Testis (tissue), 3 donors: ENCODE measurements around the gene IFITM1. TPM values are rescaled to one million over a fixed set of nuclear protein-coding genes. Genes with fewer than 3 reads are reported as not detected.

Source experiments
- DNase-seq: peaks from one replicate; pipeline ENCODE4 v3.0.0-alpha.2; 2019
- H3K27ac ChIP-seq, 2 donors: fragments of 200-600 bp; sonication (generic); one replicate each; pipeline ENCODE4 v1.5.1; 2019
- H3K27me3 ChIP-seq: fragments of 200-600 bp; sonication (generic); one replicate; pipeline ENCODE4 v1.5.1; 2019
- H3K36me3 ChIP-seq: fragments of 200-600 bp; sonication (generic); one replicate; pipeline ENCODE4 v1.5.1; 2017; ENCODE audit warnings: low read depth; ENCODE audit errors: missing control alignments
- H3K4me1 ChIP-seq: fragments of 200-600 bp; sonication (generic); one replicate; pipeline ENCODE4 v1.5.1; 2019
- H3K4me3 ChIP-seq, 2 donors: fragments of 200-600 bp; sonication (generic); one replicate each; pipeline ENCODE4 v1.5.1; 2017 to 2019
- H3K9me3 ChIP-seq: fragments of 200-600 bp; sonication (generic); one replicate; pipeline ENCODE4 v1.5.1; 2017
- CTCF ChIP-seq, 3 experiments: fragments of 450-650 bp in 2 of 3; fragments of 200-600 bp in 1 of 3; sonication (generic) in 1 of 3; IDR thresholded peaks; one replicate each; pipeline ENCODE4 v1.5.1; 2016 to 2019; ENCODE audit warnings: antibody characterized with exemption in 3 of 3, mild to moderate bottlenecking in 2 of 3, moderate library complexity in 1 of 3
- POLR2A ChIP-seq: fragments of 450-650 bp; IDR thresholded peaks from one replicate; pipeline ENCODE4 v1.6.1; 2017; ENCODE audit warnings: antibody characterized with exemption, mild to moderate bottlenecking, moderate library complexity
- WGBS, 2 donors: methylation state at CpG; one replicate each; pipeline ENCODE4 v1.1.5; 2018; 5-methylcytosine and 5-hydroxymethylcytosine counted together
- intact Hi-C: fragments of 100-400 bp; cut with DNase I; formaldehyde crosslinking; loops from one replicate; pipeline ENCODE4 v1.15.1; 2023; ENCODE audit warnings: low total_unique reads
- polyA plus RNA-seq: library from polyadenylated mRNA; stranded (reverse); fragments of 350-450 nt; fragmentation: Illumina TruSeq; extraction: RNeasy Lipid Tissue Mini Kit (QIAGEN cat#74804); gene quantifications from one replicate; pipeline ENCODE4 v1.2.3, GENCODE V29; 2014; ENCODE audit warnings: low read depth, low replicate concordance; ENCODE audit not compliant: insufficient read depth
- total RNA-seq, 2 donors: library from RNA; depleted of rRNA; stranded (reverse); fragments of >200 nt; gene quantifications; one replicate each; pipeline ENCODE4 v1.2.3, GENCODE V29; 2016

The IFITM1 gene
- total and polyA plus RNA-seq, 3 donors from 2014 or later, result 63.1 to 146 (median 93.3) TPM

- WGBS, 2 donors, result 58 to 64% methylated on average over 13 of the region's 13 CpGs
- Histone ChIP-seq H3K27ac (no peak overlapping the region), H3K9me3 (no peaks in the 10 kb centered on the region), H3K4me1 (peaks cover 13% of the 10 kb centered on the region), H3K36me3 (no peaks in the 10 kb centered on the region), H3K27me3 (no peaks in the 10 kb centered on the region), H3K4me3 (no peak overlapping the region)
- peak; percentile 12 for DNase-seq
- intact Hi-C loops, result no loop called here
- TF ChIP-seq CTCF (IDR thresholded peaks at IDR 0.05), result no peak
- TF ChIP-seq POLR2A, result no peak
These were observed 31.0 kb upstream of the IFITM1 start for GRCh38 chr11:282630-283360.

- H3K9me3 ChIP-seq, result no peaks in the 10 kb centered on the region
- H3K4me3 ChIP-seq, result no peak overlapping the region
- WGBS, 2 donors, result 89 to 92% methylated on average over 23 of the region's 23 CpGs
- no peaks in the 10 kb centered on the region for H3K36me3 ChIP-seq
- TF ChIP-seq CTCF (IDR thresholded peaks at IDR 0.05), result no peak
- TF ChIP-seq POLR2A, result no peak
- H3K4me1 ChIP-seq, result peaks cover 15% of the 10 kb centered on the region
- DNase-seq, result peak; percentile 12
- no peaks in the 10 kb centered on the region for H3K27me3 ChIP-seq
- no peak overlapping the region for H3K27ac ChIP-seq
- intact Hi-C loops, result no loop called here
These were observed 30.3 kb upstream of the IFITM1 start for GRCh38 chr11:283405-284104.

GRCh38 chr11:284105-285020, 29.5 kb upstream of the IFITM1 start:
- H3K27ac ChIP-seq, result no peak overlapping the region
- intact Hi-C loops, result no loop called here
- 75 to 82% methylated on average over 5 to 22 of the region's 24 CpGs for WGBS, 2 donors
- H3K36me3 ChIP-seq, result no peaks in the 10 kb centered on the region
- no peaks in the 10 kb centered on the region for H3K9me3 ChIP-seq
- H3K27me3 ChIP-seq, result no peaks in the 10 kb centered on the region
- DNase-seq, result peak; percentile 11
- TF ChIP-seq POLR2A, result no peak
- no peak for TF ChIP-seq CTCF (IDR thresholded peaks at IDR 0.05)
- H3K4me1 ChIP-seq, result peaks cover 15% of the 10 kb centered on the region
- H3K4me3 ChIP-seq, result no peak overlapping the region

- no peak overlapping the region for H3K27ac ChIP-seq
- WGBS, 2 donors, result 78 to 80% methylated on average over 15 to 29 of the region's 29 CpGs
- no peaks in the 10 kb centered on the region for H3K27me3 ChIP-seq
- peaks cover 12% of the 10 kb centered on the region for H3K4me1 ChIP-seq
- intact Hi-C loops, result no loop called here
- peak; percentile 13 for DNase-seq
- H3K36me3 ChIP-seq, result no peaks in the 10 kb centered on the region
- H3K4me3 ChIP-seq, result no peak overlapping the region
- no peak for TF ChIP-seq CTCF (IDR thresholded peaks at IDR 0.05)
- no peak for TF ChIP-seq POLR2A
- no peaks in the 10 kb centered on the region for H3K9me3 ChIP-seq
These were observed 28.6 kb upstream of the IFITM1 start for GRCh38 chr11:285021-285893.
